MG63 (cell line): ENCODE data around the gene CNTNAP5. TPM values are rescaled to one million over a fixed set of nuclear protein-coding genes. Genes with fewer than 3 reads are reported as not detected.

ENCODE experiments used
- DNase-seq: peaks from one replicate; pipeline ENCODE4 v3.0.0-alpha.2; 2020
- H3K27me3 ChIP-seq: fragments of 250-450 bp; sonication (Bioruptor Pico); 2 replicates; pipeline ENCODE4 v1.5.1; 2020; ENCODE audit warnings: mild to moderate bottlenecking, moderate library complexity
- H3K36me3 ChIP-seq: fragments of 250-450 bp; sonication (Bioruptor Pico); 2 replicates; pipeline ENCODE4 v1.5.1; 2020; ENCODE audit warnings: mild to moderate bottlenecking, moderate library complexity
- H3K4me3 ChIP-seq: fragments of 250-450 bp; sonication (Bioruptor Pico); 2 replicates; pipeline ENCODE4 v1.5.1; 2020; ENCODE audit warnings: mild to moderate bottlenecking, moderate library complexity
- H3K9me3 ChIP-seq: fragments of 250-450 bp; sonication (Bioruptor Pico); 2 replicates; pipeline ENCODE4 v1.5.1; 2020; ENCODE audit warnings: mild to moderate bottlenecking, moderate library complexity
- total RNA-seq: library from RNA; depleted of rRNA; stranded (reverse); fragments of >200 nt; shearing (Covaris generic); gene quantifications from 2 replicates; pipeline ENCODE4 v1.2.3, GENCODE V29; 2014; ENCODE audit warnings: low replicate concordance

CNTNAP5 gene
- total RNA-seq, 1 experiment from 2014 or later, result not detected

DNA sequence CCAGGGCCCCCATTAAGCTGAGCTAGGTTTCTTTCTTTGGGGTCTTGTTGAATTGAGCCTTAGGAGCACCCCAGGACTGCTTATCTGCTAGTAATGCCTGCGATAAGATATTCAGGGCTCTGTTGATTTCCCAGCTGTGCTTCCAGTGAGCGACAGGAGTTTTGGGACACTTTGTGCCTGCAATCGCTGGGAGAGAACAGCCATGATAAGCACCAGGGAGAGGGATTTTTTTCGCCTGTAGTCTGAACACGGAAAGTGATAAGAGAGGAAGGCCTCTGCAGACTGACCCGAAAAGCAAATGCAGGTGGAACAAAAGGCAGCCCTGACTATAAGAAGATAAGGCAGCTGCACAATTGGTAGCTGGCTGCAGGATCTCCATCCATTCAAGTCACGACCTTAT lies 244.3 kb downstream of the CNTNAP5 start:
- H3K9me3 ChIP-seq, result no peaks in the 10 kb centered on the region
- no peak overlapping the region for H3K4me3 ChIP-seq
- H3K27me3 ChIP-seq, result no peaks in the 10 kb centered on the region
- DNase-seq, result no peak
- H3K36me3 ChIP-seq, result no peaks in the 10 kb centered on the region

DNA sequence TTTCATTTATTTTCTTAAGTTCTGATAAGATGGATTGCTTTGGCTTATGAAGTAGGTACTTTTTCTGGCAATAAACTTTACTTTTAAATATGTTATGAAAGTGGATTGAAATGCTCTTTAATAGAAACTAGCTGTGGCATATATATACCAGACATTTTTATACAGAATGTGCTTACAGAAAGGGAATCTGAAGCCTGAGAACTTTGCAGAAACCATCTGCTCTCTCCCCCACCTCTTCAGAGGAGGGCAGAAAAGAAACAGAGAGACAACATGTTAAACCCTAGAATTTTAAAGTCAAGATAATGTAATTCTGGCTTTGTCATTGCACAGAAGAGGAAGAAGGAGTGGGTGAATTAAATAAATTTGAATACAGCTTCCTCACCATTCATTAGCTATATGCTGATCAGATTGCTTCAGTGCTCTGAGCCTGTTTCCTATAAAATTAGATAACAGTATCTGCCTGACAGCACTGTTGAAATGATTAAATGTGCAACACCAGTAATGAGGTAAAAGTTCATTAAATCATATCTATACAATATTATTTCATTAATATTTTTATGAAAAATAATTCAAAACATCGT lies 247.3 kb downstream of the CNTNAP5 start:
- Histone ChIP-seq H3K36me3 (no peaks in the 10 kb centered on the region), H3K9me3 (no peaks in the 10 kb centered on the region), H3K4me3 (no peak overlapping the region), H3K27me3 (no peaks in the 10 kb centered on the region)
- no peak for DNase-seq

DNA sequence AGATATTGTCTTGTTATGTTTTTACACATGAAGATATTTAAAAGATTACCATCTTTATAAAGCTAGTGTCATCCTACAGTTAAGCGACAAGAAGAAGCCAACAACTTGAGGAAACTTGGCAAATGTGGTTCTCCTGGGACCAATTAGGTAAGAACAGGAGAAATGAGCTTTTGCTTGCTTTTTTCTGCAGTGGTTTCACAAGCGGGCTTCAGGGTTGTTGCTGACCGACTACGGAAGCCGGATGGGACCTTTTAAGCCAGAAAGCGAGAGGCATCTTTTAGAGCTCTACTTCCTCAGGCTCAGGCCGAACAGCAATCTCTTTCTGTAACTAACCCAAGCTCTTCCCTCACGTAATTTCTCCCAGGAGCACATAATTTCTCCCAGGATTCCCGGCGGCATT lies 256.5 kb downstream of the CNTNAP5 start:
- no peaks in the 10 kb centered on the region for H3K9me3 ChIP-seq
- no peak overlapping the region for H3K4me3 ChIP-seq
- no peak for DNase-seq
- no peaks in the 10 kb centered on the region for H3K36me3 ChIP-seq
- H3K27me3 ChIP-seq, result no peaks in the 10 kb centered on the region

DNA sequence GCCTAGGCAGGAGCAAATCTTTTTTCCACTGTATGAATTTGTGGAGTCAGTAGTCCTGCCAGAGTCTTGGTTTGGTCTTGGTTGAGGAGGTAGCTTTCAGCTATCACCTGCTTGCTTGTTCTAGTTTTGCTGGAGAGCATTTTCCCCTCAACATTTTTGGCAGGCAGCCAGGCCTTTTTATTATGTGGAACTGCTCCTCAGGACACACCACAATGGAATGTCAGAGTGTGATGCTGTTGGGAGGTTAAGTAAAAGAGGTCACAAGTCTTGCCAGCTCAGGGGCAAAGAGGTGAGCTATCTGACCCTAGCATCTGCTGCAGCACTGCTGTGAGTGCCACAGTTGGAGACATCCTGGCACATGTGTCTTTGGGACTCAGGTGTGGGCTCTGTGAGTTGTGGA lies 258.0 kb downstream of the CNTNAP5 start:
- Histone ChIP-seq H3K36me3 (no peaks in the 10 kb centered on the region), H3K9me3 (no peaks in the 10 kb centered on the region), H3K4me3 (no peak overlapping the region), H3K27me3 (no peaks in the 10 kb centered on the region)
- peak; percentile 54 for DNase-seq

DNA sequence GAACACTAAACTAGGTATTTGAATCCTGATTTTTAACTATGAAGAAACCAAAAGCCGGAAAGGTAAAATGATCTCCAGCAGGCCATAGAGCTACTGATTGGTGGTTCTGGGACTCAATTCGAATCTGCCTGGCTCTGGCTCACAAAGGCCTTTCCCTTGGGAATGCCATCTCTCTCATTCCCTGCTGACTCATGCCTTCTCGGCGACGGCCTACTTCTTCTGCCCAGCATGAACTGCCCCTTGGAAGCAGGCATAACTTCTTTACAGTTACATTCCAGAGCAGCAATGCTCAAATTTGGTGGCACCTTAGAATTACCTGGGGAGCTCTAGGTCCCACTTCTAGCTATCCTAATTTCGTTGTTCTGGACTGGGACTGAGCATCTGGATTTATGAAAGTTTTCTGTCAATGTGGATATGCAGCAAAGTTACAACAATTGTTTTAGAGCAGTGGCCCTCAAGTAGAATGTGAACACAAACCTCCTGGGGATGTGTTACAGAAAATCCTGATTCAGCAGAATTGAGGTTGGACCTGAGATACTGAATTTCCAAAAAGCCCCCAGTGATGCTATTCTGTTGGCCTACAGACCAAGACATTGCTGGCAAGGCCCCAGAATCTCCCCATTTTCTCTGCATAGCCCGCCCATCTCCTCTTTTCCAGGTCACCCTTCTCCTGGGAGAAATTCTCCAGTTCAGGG lies 261.1 kb downstream of the CNTNAP5 start:
- DNase-seq, result peak; percentile 67
- Histone ChIP-seq H3K4me3 (no peak overlapping the region), H3K36me3 (no peaks in the 10 kb centered on the region), H3K27me3 (no peaks in the 10 kb centered on the region), H3K9me3 (no peaks in the 10 kb centered on the region)

DNA sequence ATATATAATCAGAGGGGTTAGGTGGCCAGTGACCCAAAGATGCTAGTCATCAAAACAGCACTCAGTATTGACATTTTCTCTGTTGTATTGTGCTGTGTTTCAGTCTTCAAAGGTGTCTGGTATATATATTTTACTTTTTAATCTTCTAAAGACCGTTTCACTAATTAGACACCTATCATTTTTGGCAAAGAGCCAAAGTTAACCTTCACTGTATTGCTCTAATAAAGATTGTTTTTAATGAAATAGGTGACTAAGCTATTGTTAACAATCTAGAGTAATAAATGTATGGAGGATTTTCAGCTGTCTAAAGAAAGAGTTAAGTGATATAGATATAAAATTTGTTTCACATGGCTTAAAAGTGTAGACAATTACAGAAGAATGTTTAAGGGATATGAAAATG lies 264.0 kb downstream of the CNTNAP5 start:
- Histone ChIP-seq H3K36me3 (no peaks in the 10 kb centered on the region), H3K4me3 (no peak overlapping the region), H3K27me3 (no peaks in the 10 kb centered on the region), H3K9me3 (no peaks in the 10 kb centered on the region)
- no peak for DNase-seq

DNA sequence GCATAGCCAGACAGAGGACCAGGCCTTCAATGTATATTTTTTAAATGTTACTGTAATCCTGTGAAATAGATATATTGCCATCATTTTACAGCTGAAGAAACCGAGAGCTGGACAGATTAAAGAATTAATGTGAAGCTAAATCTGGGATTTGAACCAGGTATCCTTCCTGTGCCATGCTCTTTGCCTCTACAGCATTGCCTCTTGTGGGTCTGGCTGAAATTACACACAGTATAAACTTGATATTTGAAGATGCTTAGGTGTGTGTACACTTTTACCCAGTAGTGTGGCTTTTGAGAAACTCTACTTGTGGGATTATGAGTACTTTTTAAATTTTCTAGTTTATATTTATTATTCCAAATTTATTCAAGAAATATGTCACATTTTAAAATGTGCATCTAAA lies 264.5 kb downstream of the CNTNAP5 start:
- Histone ChIP-seq H3K4me3 (no peak overlapping the region), H3K9me3 (no peaks in the 10 kb centered on the region), H3K36me3 (no peaks in the 10 kb centered on the region), H3K27me3 (no peaks in the 10 kb centered on the region)
- no peak for DNase-seq

DNA sequence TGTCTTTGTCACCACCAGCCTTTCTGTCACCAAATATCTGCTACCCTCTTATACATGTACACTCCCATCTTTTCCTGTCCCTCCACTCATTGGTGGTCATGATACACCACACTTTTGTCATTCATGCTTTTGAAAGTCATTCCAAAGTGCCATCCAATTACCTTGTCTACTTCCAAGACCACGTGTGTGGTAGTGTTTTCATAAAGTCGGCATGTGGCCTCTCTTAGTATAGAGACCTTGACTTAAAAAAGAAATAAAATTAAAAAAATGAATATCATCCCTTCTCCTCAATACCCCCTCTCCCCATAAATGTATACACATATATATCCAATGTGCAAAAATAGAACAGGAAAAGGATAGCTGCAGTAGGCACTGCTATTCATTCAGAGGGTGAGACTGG lies 271.4 kb downstream of the CNTNAP5 start:
- no peak for DNase-seq
- H3K9me3 ChIP-seq, result no peaks in the 10 kb centered on the region
- H3K36me3 ChIP-seq, result no peaks in the 10 kb centered on the region
- no peaks in the 10 kb centered on the region for H3K27me3 ChIP-seq
- no peak overlapping the region for H3K4me3 ChIP-seq

DNA sequence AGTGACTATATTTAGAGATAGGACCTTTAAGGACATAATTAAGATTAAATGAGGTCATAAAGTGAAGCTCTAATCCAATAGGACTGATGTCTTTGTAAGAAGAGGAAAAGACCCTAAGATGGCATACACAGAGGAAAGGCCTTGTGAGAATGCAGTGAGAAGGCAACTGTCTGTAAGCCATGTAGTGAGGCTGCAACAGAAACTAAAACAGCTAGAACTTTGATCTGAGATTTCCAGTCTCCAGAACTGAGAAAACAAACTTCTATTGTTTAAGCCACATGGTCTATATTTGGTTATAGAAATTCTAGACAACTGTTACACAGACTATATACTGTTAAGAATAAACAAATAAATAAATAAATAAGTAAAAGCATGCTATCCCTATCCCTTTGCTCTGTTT lies 276.8 kb downstream of the CNTNAP5 start:
- no peak overlapping the region for H3K4me3 ChIP-seq
- no peaks in the 10 kb centered on the region for H3K36me3 ChIP-seq
- no peaks in the 10 kb centered on the region for H3K27me3 ChIP-seq
- DNase-seq, result no peak
- H3K9me3 ChIP-seq, result no peaks in the 10 kb centered on the region

DNA sequence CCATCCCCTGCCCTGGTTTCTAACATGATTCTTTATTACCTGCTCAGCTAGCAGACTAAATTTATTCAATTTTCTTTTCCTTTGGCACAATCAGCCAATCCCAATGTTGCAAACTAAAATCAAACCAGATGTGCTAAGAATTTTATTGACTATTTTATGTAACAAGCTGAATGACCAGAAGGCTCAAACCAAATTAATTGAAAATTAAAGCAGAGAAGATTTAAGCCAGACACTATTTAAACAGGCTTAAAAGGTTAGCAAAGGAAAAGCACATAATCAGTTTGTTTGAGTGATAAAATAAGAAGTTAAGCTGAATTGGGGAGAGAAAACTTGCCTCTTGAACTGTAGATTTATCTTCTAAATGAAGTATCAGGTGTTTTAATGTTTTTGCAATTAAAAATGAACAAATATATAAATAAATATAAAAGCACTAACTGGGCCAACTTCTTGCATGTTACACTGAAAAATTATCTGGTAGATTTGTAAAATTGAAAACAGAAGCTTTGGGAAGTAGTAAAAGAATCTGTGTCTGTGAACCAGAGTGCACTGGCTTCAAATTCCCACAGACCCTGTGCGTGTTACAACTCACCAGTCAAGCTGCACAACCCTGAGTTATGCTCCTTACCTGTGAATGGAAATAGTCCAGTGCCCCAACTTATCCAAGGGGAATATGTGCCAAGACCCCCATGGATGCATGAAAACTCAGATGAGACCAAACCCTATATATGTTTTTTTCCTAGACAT lies 283.4 kb downstream of the CNTNAP5 start:
- Histone ChIP-seq H3K27me3 (no peaks in the 10 kb centered on the region), H3K4me3 (no peak overlapping the region), H3K36me3 (no peaks in the 10 kb centered on the region), H3K9me3 (no peaks in the 10 kb centered on the region)
- no peak for DNase-seq

DNA sequence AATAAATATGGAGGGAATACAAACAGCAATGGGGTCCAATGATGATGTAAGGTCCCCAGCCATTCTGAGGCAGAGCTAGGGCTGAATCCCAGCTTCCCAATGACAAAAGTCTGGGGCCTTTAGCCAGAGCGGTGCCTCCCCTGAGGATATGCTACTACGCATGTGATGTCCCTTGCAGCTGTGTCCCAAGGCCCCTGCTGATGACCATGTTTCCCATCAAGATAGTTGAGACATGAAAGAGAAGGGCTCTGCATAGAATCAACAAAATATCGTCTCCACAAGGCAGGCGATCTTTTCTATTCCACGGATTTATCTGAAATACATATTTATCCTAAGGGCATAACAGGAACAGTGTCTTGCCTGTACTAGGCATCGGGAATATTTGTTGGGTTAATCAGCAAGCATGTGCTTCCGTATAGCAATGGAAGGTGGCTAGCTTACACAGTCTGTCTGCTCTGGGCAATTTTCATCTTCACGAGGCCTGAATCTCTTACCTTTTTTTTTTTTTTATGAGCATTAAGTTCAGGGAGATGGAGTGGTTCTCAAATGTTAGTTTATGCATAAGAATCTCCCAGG lies 284.6 kb downstream of the CNTNAP5 start:
- no peaks in the 10 kb centered on the region for H3K9me3 ChIP-seq
- no peaks in the 10 kb centered on the region for H3K27me3 ChIP-seq
- no peak for DNase-seq
- H3K36me3 ChIP-seq, result no peaks in the 10 kb centered on the region
- no peak overlapping the region for H3K4me3 ChIP-seq

DNA sequence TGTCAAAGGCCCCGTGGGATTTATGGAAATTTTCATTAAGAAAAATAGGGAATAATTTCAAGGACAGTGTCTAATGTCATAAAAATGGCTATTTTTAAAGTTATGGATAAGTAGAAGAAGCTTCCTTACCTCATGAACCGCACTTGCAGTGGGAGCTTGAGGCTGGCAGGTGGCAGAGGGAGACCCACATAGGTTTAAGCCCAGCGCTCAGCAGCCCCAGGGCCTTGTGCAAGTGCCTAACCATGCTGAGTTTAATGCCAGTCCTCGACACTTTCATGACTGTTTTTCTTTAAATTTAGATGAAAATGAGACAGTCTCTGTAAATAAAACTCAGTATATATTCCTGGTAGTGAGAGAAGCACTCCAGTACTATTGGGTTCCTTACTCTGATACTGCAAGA lies 285.6 kb downstream of the CNTNAP5 start:
- Histone ChIP-seq H3K4me3 (no peak overlapping the region), H3K9me3 (no peaks in the 10 kb centered on the region), H3K36me3 (no peaks in the 10 kb centered on the region), H3K27me3 (no peaks in the 10 kb centered on the region)
- no peak for DNase-seq

DNA sequence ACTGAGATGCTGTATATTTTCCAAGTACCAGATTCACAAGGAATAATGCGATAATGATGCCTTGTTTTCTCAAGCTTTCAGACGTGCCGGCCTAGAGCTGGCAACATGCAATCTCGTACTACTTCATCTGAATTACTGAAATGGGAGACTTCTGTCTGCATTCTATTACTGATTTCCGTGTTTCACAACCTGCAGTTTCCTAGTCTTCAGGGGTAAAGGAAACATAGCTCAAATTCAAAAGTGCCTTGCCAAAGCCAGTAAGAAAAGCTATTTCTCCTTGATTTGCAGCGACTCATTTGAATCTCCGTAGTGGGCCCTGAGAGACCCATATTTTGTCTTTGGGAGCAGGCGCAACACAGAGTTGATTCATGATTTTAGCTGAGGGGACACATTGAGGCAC lies 289.0 kb downstream of the CNTNAP5 start:
- Histone ChIP-seq H3K4me3 (no peak overlapping the region), H3K27me3 (no peaks in the 10 kb centered on the region), H3K36me3 (no peaks in the 10 kb centered on the region), H3K9me3 (no peaks in the 10 kb centered on the region)
- no peak for DNase-seq

DNA sequence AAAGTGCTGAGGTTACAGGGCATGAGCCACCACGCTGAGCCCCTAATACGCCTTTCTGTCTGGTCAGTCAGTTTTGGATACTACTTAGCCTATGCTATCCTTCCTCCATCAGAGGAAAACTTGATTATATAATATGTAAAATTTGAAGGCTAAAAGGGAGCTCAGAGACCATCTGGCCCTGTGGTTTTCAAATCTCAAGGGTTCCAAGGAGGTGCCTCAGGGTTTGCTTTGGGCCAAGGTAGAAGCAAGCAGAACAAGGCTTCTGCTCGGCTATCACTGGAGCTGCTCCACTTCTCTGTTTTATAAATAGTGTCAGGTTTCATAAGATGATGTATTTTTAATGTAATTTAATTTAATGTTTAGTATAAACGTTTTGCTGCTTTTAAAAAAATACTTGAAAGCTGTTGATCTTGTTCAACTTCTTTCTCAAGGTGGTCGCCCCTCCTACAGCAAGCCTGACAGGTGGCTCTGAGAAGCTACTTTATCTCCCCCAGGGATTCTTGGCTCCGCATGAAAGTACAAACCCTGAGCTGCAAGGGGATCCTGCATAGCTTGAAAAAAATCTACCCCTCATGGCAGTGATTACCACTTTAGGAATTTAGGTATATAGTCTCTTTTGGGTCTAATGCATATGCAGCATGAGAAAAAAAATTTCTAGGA lies 290.3 kb downstream of the CNTNAP5 start:
- Histone ChIP-seq H3K27me3 (no peaks in the 10 kb centered on the region), H3K36me3 (no peaks in the 10 kb centered on the region), H3K9me3 (no peaks in the 10 kb centered on the region), H3K4me3 (no peak overlapping the region)
- no peak for DNase-seq

DNA sequence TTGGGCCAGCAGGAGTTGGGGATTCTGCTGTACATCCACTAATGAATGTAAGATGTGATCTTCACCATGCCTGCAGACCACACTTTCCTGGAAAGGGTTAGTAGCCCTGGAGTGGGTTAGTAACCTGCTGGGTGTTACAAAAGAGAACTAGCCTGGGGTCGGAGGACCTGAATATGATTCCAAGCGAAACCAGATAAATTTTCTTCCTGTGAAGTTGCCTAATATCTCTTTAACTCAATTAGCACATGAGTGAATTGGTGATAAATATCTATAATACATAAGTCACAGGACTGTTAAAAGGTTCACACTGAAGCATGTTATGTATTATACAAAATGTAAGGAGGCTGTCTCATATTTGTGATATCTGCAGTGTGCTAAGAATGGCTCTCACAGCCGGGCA lies 291.0 kb downstream of the CNTNAP5 start:
- no peaks in the 10 kb centered on the region for H3K9me3 ChIP-seq
- H3K36me3 ChIP-seq, result no peaks in the 10 kb centered on the region

DNA sequence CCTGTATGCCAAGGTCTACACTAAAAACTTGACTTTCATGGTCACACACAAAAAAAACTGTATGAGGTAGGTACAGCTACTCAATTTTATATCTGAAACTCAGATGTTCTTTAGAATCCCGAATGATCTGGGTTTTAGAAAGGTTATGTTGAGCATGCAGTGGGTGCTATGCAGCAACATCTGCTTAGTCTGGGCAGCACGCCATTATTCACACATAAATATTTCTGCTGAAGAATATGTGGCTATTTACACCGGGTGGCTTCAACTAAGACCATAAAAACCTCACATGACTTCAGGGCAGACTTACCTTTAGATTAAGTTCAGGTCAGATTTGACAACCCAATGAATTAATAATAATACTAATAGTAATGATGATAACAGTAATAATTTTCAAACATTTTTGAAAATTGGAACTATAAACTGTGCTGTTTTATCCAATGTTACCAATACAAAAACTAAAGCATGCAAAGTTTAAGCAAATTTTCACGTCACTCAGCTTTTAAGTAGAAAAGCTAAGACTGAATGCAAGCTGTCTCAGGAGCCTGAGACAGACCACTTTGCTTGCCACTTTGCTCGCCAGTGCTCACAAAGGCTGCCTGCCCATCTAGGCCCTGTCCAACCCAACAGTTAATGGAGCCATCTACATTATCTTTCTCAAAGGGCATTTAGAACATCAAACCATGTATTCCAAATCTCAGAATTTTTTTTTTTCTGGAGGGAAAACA lies 292.0 kb downstream of the CNTNAP5 start:
- no peaks in the 10 kb centered on the region for H3K9me3 ChIP-seq
- DNase-seq, result no peak
- no peaks in the 10 kb centered on the region for H3K27me3 ChIP-seq
- no peak overlapping the region for H3K4me3 ChIP-seq
- H3K36me3 ChIP-seq, result no peaks in the 10 kb centered on the region

More for the DNA sequence above, 291.0 kb downstream of the CNTNAP5 start:
- DNase-seq, result no peak
- Histone ChIP-seq H3K4me3 (no peak overlapping the region), H3K27me3 (no peaks in the 10 kb centered on the region)
